IMR-90 (cell line): ENCODE results near the gene PRLH.

Experiments
- BHLHE40 ChIP-seq: fragments of 150-350 bp; IDR thresholded peaks from 2 replicates; pipeline ENCODE4 v1.6.1; 2016; ENCODE audit warnings: mild to moderate bottlenecking, low read depth, low read length
- CEBPB ChIP-seq: IDR thresholded peaks from 2 replicates; pipeline ENCODE4 v1.6.1; 2012; ENCODE audit warnings: low read depth, low read length, improper control_type of control experiment
- CHD1 ChIP-seq: IDR thresholded peaks from 2 replicates; pipeline ENCODE4 v1.6.1; 2012; ENCODE audit warnings: low read depth, low read length, improper control_type of control experiment
- FOS ChIP-seq: fragments of 150-350 bp; IDR thresholded peaks from 2 replicates; pipeline ENCODE4 v1.6.1; 2016; ENCODE audit warnings: low read depth, low read length
- MAZ ChIP-seq: IDR thresholded peaks from 2 replicates; pipeline ENCODE4 v1.6.1; 2012; ENCODE audit warnings: low read depth, mild to moderate bottlenecking, low read length, improper control_type of control experiment, moderate library complexity, borderline replicate concordance
- MXI1 ChIP-seq: IDR thresholded peaks from 2 replicates; pipeline ENCODE4 v1.6.1; 2012; ENCODE audit warnings: low read depth, mild to moderate bottlenecking, low read length, moderate library complexity, borderline replicate concordance
- NFE2L2 ChIP-seq: fragments of 150-350 bp; IDR thresholded peaks from 2 replicates; pipeline ENCODE4 v1.6.1; 2016; ENCODE audit warnings: low read depth, mild to moderate bottlenecking, low read length
- POLR2A ChIP-seq: IDR thresholded peaks from 2 replicates; pipeline ENCODE4 v1.6.1; 2012; ENCODE audit warnings: mild to moderate bottlenecking, low read depth, low read length
- RAD21 ChIP-seq: IDR thresholded peaks from 2 replicates; pipeline ENCODE4 v1.6.1; 2012; ENCODE audit warnings: low read length, improper control_type of control experiment
- RCOR1 ChIP-seq: IDR thresholded peaks from 2 replicates; pipeline ENCODE4 v1.6.1; 2012; ENCODE audit warnings: mild to moderate bottlenecking, low read length, improper control_type of control experiment; ENCODE audit not compliant: insufficient replicate concordance
- RFX5 ChIP-seq: IDR thresholded peaks from 2 replicates; pipeline ENCODE4 v1.8.0; 2012; ENCODE audit warnings: low read depth, mild to moderate bottlenecking, low read length, moderate library complexity
- SMC3 ChIP-seq: fragments of 150-350 bp; IDR thresholded peaks from 2 replicates; pipeline ENCODE4 v1.6.1; 2016; ENCODE audit warnings: low read depth, mild to moderate bottlenecking, antibody characterized with exemption, low read length, moderate library complexity
- TF ChIP-seq, protein P1 (sequence below): conservative IDR thresholded peaks from 2 replicates; pipeline ENCODE4 v1.5.1; 2012; ENCODE audit warnings: mild to moderate bottlenecking, low read depth, low read length, improper control_type of control experiment
- TF ChIP-seq, protein P2 (sequence below): fragments of 150-350 bp; IDR thresholded peaks from 2 replicates; pipeline ENCODE4 v1.6.1; 2017; ENCODE audit warnings: mild to moderate bottlenecking, antibody characterized with exemption, low read length, low read depth

DNA sequence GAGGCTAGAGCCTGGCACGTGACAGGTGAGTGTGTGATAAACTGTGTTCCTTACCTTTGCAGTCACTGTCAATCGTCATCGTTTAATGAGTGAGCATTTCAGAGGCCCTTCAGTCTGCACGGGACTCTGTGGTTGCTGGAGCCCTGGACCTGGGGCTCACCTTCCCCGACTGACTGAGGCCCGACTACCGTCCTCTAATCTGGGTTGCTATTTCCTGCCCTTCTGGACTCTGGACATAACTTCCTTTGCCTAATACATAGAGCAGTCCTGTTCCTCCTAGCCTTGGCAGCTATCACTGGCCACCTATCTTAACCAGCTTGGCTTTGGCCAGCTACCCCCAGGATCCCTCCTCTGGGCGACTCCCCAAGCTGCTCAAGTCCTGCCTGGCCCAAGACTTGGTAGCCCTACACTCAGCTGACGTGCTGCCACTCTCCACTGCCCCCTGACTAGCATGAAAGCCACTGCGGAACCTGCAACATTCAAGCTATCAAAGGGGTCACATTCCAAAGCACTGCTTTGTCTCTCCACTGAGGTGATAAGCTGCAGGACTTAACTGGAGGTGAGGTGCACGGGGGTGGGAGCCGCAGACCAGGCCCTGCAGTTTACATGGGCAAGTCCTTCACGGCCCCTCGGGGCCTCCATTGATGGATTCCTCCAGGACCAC is 35.2 kb downstream of the PRLH start:
- no peak for TF ChIP-seq MXI1
- TF ChIP-seq CEBPB, result no peak
- TF ChIP-seq FOS, result no peak
- TF ChIP-seq MAZ, result no peak
- no peak for TF ChIP-seq POLR2A
- TF ChIP-seq, protein P1, sequence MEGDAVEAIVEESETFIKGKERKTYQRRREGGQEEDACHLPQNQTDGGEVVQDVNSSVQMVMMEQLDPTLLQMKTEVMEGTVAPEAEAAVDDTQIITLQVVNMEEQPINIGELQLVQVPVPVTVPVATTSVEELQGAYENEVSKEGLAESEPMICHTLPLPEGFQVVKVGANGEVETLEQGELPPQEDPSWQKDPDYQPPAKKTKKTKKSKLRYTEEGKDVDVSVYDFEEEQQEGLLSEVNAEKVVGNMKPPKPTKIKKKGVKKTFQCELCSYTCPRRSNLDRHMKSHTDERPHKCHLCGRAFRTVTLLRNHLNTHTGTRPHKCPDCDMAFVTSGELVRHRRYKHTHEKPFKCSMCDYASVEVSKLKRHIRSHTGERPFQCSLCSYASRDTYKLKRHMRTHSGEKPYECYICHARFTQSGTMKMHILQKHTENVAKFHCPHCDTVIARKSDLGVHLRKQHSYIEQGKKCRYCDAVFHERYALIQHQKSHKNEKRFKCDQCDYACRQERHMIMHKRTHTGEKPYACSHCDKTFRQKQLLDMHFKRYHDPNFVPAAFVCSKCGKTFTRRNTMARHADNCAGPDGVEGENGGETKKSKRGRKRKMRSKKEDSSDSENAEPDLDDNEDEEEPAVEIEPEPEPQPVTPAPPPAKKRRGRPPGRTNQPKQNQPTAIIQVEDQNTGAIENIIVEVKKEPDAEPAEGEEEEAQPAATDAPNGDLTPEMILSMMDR, result no peak
- TF ChIP-seq RCOR1, result no peak
- no peak for TF ChIP-seq RFX5
- TF ChIP-seq RAD21, result no peak
- TF ChIP-seq SMC3, result no peak
- TF ChIP-seq CHD1, result no peak
- TF ChIP-seq NFE2L2, result no peak
- TF ChIP-seq BHLHE40, result no peak
- TF ChIP-seq, protein P2, sequence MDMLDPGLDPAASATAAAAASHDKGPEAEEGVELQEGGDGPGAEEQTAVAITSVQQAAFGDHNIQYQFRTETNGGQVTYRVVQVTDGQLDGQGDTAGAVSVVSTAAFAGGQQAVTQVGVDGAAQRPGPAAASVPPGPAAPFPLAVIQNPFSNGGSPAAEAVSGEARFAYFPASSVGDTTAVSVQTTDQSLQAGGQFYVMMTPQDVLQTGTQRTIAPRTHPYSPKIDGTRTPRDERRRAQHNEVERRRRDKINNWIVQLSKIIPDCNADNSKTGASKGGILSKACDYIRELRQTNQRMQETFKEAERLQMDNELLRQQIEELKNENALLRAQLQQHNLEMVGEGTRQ, result no peak
